ENCODE measurements around the gene P2RX3.
"Not testable (repeated sequence)": the region's sequence is repeated elsewhere in the genome, so short reads cannot be mapped to it uniquely, and the experiment has no call there.

P2RX3 gene

GRCh38 chr11:57403003-57403801 lies 65.0 kb downstream of the P2RX3 start:
- DNase-seq = not testable (repeated sequence)

GRCh38 chr11:57403802-57404147 lies 65.6 kb downstream of the P2RX3 start:
- no peak for DNase-seq

GRCh38 chr11:57405271-57405860 lies 67.2 kb downstream of the P2RX3 start:
- DNase-seq = no peak

DNA sequence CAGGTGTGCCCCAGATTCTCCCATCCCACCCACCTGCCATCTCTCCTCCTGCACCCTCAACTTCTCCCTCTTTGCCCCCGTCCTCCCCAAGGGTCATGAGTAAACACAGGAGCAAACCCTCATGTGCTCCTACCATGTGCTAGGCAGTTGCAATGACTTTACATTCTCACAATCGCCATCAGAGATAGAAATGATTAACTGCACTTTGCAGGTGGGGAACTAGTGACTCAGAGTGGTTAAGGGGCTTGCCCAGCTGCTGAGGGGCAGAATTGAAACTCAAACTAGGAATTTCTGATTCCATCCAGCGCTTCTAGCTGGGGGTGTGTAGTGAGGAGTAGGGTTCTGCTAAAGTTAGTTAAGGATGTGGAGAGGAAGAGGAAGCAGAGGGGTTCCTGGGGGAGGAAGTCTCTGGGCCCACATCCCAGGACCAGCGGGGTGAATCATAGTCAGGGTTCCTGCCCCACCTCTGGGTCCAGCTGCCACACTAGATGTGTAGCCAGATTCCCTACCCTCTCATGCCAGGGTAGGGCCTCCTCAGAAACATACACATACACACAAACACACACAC lies 68.3 kb downstream of the P2RX3 start:
- no peak for DNase-seq

GRCh38 chr11:57407010-57407920 lies 69.1 kb downstream of the P2RX3 start:
- DNase-seq = no peak

DNA sequence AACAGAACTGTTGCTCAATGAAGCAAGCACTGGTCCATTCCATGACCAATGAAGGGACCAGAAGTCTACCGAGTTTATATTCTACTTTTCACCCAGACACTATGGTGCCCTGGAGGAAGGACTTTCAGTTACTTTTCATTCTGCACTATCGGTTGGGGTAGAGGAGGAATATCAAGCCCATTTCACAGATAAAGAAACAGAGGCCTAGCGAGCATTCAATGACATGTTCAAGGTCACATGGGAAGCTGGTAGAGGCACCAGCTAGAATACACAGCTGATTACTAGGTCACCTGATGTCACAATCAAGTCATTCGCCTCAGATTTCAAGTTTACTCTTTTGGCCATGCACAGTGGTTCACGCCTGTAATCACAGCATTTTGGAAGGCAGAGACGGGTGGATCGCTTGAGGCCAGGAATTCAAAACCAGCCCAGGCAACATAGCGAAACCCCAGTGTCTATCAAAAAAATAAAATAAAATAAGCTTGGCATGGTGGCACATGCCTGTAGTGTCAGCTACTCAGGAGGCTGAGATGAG lies 69.9 kb downstream of the P2RX3 start:
- DNase-seq = no peak

DNA sequence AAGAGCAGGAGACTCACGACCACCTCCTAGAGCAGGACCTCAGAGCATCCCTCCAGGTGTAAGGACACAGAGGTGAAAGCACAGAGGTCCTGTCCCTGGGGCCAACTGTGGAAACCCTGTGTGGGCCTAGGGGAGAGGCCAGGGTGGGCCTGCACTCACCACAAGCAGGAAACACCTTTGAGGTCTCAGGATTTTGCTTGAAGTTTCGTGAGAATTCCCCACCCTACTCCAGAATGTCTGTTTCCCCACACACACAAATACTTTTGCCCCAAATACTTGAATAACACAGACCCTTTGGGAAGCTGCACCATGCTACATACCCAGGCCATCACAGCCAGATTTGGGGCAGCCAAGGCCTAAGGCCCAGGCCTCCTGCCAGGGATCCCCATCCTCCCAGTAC lies 70.6 kb downstream of the P2RX3 start:
- DNase-seq = no peak

DNA sequence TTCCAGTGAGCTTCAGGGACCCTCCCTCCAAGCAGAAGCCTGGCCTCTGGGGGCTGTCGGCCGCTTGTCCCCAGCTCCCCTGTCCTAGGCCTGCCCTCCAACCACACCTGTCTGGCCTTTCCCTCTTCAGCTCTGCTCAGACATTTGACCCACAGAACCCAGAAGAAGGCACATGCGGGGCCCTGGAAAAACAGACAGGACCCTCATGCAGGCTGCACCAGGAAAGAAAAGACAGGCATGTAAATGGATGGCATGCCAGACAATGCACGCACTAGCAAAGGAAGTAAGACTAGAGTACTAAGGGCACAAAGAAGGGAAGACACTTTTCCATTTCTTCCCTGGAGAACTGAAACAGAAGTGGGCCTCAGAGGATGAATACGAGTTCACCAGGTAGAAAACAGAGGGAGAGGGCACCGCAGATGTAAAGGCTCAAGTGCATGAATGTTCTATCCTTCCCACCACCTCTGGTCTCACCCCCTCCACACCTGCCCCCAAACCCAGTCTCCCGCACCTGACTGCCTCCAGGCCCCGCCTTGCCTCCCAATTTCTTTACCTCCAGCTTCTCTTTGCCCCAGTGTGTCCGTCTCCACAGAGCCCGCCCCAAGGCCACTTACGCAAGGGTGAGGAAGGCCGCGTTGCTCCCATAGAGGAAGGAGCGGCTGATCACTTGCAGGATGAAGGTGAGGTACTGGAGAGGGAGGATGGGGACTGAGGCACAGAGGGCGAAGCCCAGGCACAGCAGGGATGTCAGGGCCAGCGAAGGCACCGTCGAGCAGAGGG lies 71.4 kb downstream of the P2RX3 start:
- DNase-seq = no peak

- DNase-seq = no peak
These were observed 72.1 kb downstream of the P2RX3 start for GRCh38 chr11:57410287-57410686.

DNA sequence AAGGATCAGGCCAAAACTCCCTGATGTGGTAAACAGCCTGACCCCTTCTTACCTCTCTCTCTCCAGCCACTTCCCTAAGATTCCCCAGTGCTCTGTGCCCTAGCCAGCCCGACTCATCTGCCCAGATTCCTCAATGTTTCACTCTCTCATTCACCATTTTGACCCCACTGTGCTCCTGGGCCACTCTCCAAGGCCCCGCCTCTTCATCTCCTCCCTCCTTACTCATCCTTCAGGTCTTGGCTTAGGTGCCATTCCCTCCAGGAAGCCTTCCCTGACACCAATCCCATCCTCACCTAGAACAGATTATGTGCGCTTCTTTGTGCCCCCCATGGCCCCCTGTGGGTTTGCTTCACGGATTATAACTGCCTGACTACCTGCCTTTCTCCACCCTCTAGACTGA lies 75.5 kb downstream of the P2RX3 start:
- DNase-seq = no peak

- DNase-seq = no peak
These were observed 76.6 kb downstream of the P2RX3 start for GRCh38 chr11:57414612-57415212.

DNA sequence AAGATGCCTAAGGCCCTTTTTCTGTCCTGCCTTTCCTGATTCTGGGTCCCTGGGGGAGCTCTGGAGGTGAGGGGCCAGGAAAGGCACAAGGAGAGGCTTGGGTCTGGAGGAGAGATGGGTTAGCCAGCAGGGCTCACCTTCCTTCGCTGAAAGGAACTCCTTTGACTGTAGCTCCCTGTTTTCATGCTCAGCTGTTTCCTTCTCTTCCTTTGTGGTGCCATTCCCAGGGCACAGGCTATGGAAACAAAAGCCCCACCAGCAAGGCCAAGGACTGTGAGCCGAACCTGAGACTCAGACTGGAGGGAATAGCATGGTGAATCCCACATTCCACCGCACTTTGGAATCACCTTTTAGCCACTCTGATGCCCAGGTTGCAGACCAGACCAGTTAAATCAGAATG lies 78.3 kb downstream of the P2RX3 start:
- DNase-seq = no peak

DNA sequence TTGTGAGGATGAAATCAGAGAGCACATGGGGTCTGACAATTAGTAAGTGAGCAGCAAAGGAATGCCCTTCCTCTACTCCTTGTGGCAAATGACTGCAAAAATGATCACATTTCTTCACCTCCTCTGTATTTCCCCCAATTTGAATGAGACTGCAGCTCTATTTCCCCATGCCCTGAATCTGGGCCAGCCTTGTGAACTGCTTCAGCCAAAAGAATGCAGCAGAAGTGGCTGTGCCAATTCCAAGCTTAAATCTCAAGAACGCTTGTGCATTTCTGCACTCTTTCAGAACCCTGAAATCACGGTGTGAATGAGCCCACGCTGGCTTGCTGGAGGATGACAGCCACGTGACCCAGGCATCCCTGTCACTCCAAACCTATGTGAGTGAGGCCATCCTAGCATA lies 78.9 kb downstream of the P2RX3 start:
- DNase-seq = no peak

DNA sequence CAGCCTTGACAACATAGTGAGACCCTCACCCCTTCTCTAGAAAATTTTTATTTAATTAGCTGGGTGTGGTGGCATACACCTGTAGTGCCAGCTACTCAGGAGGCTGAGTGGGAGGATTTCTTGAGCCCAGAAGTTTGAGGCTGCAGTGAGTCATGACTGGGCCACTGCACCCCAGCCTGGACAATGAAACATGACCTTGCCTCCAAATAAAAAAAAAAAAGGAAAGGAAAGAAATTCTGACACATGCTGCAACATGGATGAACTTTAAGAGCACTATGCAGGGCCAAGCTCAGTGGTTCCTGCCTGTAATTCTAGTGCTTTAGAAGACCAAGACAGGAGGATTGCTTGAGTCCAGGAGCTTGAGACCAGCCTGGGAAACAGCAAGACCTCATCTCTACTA lies 80.0 kb downstream of the P2RX3 start:
- DNase-seq = no peak

DNA sequence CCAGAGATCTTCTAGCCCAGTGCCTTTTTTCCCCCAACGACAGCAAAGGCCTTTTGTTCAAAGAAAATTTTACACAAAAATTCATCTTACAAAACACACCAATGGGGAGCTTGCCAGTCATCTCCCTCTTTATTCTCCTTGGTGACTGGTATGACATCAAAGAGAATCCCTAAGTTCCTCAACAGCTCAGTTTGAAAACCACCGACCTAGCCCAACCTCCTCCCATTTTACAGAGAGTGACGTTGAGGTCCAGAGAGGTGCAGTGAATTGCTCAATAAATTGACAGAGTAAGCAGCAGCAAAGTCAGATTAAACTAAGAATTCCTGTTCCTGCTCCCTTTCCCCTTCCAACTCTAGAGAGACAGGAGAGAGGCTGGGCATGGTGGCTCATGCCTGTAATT lies 81.0 kb downstream of the P2RX3 start:
- no peak for DNase-seq

- no peak for DNase-seq
These were observed 82.9 kb downstream of the P2RX3 start for GRCh38 chr11:57421066-57421465.

DNA sequence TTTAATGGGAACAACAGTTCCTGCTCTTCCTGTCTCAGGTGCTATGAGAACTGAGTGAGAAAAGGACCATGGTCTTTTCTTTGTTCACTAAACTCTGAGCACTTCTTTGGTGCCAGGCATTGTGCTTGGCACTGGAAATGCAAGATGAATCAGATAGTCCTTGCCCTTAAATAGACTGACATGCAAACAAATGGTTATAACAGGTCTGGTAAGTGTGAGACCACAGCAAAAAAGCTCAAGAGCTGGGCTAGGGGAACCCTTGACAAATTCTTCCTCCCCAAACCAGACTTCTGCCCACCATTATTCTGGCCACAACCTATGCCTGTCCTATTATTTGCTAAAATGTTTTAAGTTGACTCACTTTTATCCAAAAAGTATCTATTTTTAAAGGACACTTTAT lies 83.7 kb downstream of the P2RX3 start:
- no peak for DNase-seq
